GM23338 (cell line): ENCODE results near the gene RENBP. TPM values are rescaled to one million over a fixed set of nuclear protein-coding genes. Genes with fewer than 3 reads are reported as not detected.

Source experiments
- ATAC-seq: fragments of 200-7000 bp; cut with Tn5 transposase; 3 replicates; pipeline ENCODE4 v1.9.1; 2020
- DNase-seq: peaks from one replicate; pipeline ENCODE4 v3.0.0-alpha.2; 2015; ENCODE audit warnings: low spot score
- H2AFZ ChIP-seq: fragments of 200-600 bp; sonication (generic); 2 replicates; pipeline ENCODE4 v1.8.0; 2016; ENCODE audit warnings: antibody characterized with exemption, mild to moderate bottlenecking, moderate library complexity
- H3F3A ChIP-seq: fragments of 200-600 bp; sonication (generic); replicated peaks from 2 replicates; pipeline ENCODE4 v1.8.0; 2017; ENCODE audit warnings: antibody characterized with exemption, mixed run types, low read depth
- H3K27ac ChIP-seq: fragments of 200-600 bp; sonication (generic); 2 replicates; pipeline ENCODE4 v1.6.1; 2016; ENCODE audit warnings: low read depth
- H3K27me3 ChIP-seq: fragments of 200-600 bp; sonication (generic); 2 replicates; pipeline ENCODE4 v1.8.0; 2016; ENCODE audit warnings: mild to moderate bottlenecking, mixed run types, moderate library complexity; ENCODE audit not compliant: insufficient read depth
- H3K36me3 ChIP-seq: fragments of 200-600 bp; sonication (generic); 2 replicates; pipeline ENCODE4 v1.8.0; 2016; ENCODE audit warnings: mild to moderate bottlenecking; ENCODE audit not compliant: insufficient read depth
- H3K4me1 ChIP-seq: fragments of 200-600 bp; sonication (generic); 2 replicates; pipeline ENCODE4 v1.8.0; 2016; ENCODE audit warnings: mild to moderate bottlenecking, moderate library complexity; ENCODE audit not compliant: insufficient read depth
- H3K4me2 ChIP-seq: fragments of 200-600 bp; sonication (generic); 2 replicates; pipeline ENCODE4 v1.7.1; 2017; ENCODE audit warnings: mixed run types
- H3K4me3 ChIP-seq: fragments of 200-600 bp; sonication (generic); 2 replicates; pipeline ENCODE4 v1.6.1; 2016; ENCODE audit warnings: mixed run types
- H3K79me2 ChIP-seq: fragments of 200-600 bp; sonication (generic); replicated peaks from 2 replicates; pipeline ENCODE4 v1.8.0; 2017; ENCODE audit warnings: mild to moderate bottlenecking; ENCODE audit not compliant: insufficient read depth
- H3K9me2 ChIP-seq: fragments of 200-600 bp; sonication (generic); 2 replicates; pipeline ENCODE4 v1.8.0; 2017; ENCODE audit not compliant: insufficient read depth
- H4K20me1 ChIP-seq: fragments of 200-600 bp; sonication (generic); replicated peaks from 2 replicates; pipeline ENCODE4 v1.8.0; 2017; ENCODE audit warnings: mild to moderate bottlenecking; ENCODE audit not compliant: insufficient read depth
- H3K27ac Mint-ChIP-seq: 2 replicates; pipeline ENCODE4 v1.8.0; 2020; ENCODE audit warnings: inconsistent platforms, mild to moderate bottlenecking, moderate library complexity, mixed read lengths
- H3K27me3 Mint-ChIP-seq: 3 replicates; pipeline ENCODE4 v1.8.0; 2022; ENCODE audit warnings: low read depth, mild to moderate bottlenecking, moderate library complexity, mixed read lengths, inconsistent platforms; ENCODE audit not compliant: insufficient read depth, poor library complexity
- H3K36me3 Mint-ChIP-seq: 3 replicates; pipeline ENCODE4 v1.8.0; 2021; ENCODE audit warnings: low read depth, mild to moderate bottlenecking, inconsistent platforms, moderate library complexity, mixed read lengths
- H3K4me1 Mint-ChIP-seq: 3 replicates; pipeline ENCODE4 v1.8.0; 2020; ENCODE audit warnings: mild to moderate bottlenecking, inconsistent platforms, mixed read lengths
- H3K4me3 Mint-ChIP-seq: 3 replicates; pipeline ENCODE4 v1.8.0; 2021; ENCODE audit warnings: moderate library complexity, mild to moderate bottlenecking, inconsistent platforms, mixed read lengths
- H3K9me3 Mint-ChIP-seq: 3 replicates; pipeline ENCODE4 v1.8.0; 2020; ENCODE audit warnings: moderate library complexity, mild to moderate bottlenecking, inconsistent platforms, mixed read lengths
- CREB1 ChIP-seq: fragments of 250-450 bp; sonication (Bioruptor Pico); IDR thresholded peaks from 2 replicates; pipeline ENCODE4 v1.5.0; 2020; ENCODE audit warnings: low read depth, mild to moderate bottlenecking, moderate library complexity
- CTCF ChIP-seq, 2 experiments: fragments of 200-600 bp in 1 of 2; sonication (generic) in 1 of 2; conservative IDR thresholded peaks; 2 replicates each; pipeline versions ENCODE4 v1.5.1 to v1.6.1; 2016 to 2017; ENCODE audit warnings: antibody characterized with exemption in 2 of 2, low read depth in 2 of 2, mild to moderate bottlenecking in 2 of 2, moderate library complexity in 1 of 2
- ETS1 ChIP-seq: IDR thresholded peaks from 2 replicates; pipeline ENCODE4 v1.6.1; 2016; ENCODE audit warnings: antibody characterized with exemption
- EZH2 ChIP-seq: fragments of 200-600 bp; sonication (generic); IDR thresholded peaks from one replicate; pipeline ENCODE4 v1.8.0; 2017; ENCODE audit warnings: antibody characterized with exemption, mild to moderate bottlenecking, low read depth; ENCODE audit not compliant: unreplicated experiment
- EZH2phosphoT487 ChIP-seq: fragments of 200-600 bp; sonication (generic); IDR thresholded peaks from one replicate; pipeline ENCODE4 v1.8.1; 2018; ENCODE audit warnings: antibody characterized with exemption; ENCODE audit not compliant: unreplicated experiment
- JUNB ChIP-seq: IDR thresholded peaks from one replicate; pipeline ENCODE4 v1.6.1; 2016; ENCODE audit warnings: antibody characterized with exemption; ENCODE audit not compliant: unreplicated experiment
- NANOG ChIP-seq: IDR thresholded peaks from 2 replicates; pipeline ENCODE4 v1.6.1; 2016; ENCODE audit warnings: antibody characterized with exemption, borderline replicate concordance
- POLR2AphosphoS5 ChIP-seq: IDR thresholded peaks from 2 replicates; pipeline ENCODE4 v1.6.1; 2016; ENCODE audit warnings: antibody characterized with exemption, low read depth
- REST ChIP-seq: IDR thresholded peaks from one replicate; pipeline ENCODE4 v1.6.1; 2018; ENCODE audit warnings: antibody characterized with exemption; ENCODE audit not compliant: unreplicated experiment
- STAT1 ChIP-seq: IDR thresholded peaks from one replicate; pipeline ENCODE4 v1.6.1; 2016; ENCODE audit warnings: antibody characterized with exemption; ENCODE audit not compliant: unreplicated experiment
- ZNF114 ChIP-seq: fragments of 250-450 bp; sonication (Bioruptor Pico); IDR thresholded peaks from 2 replicates; pipeline ENCODE4 v1.5.0; 2020; ENCODE audit warnings: mild to moderate bottlenecking, moderate library complexity
- ZNF331 ChIP-seq: fragments of 250-450 bp; sonication (Bioruptor Pico); IDR thresholded peaks from 2 replicates; pipeline ENCODE4 v1.5.0; 2020; ENCODE audit warnings: low read depth, mild to moderate bottlenecking, moderate library complexity
- ZNF462 ChIP-seq: fragments of 250-450 bp; sonication (Bioruptor Pico); IDR thresholded peaks from 2 replicates; pipeline ENCODE4 v1.5.0; 2020; ENCODE audit warnings: mild to moderate bottlenecking, moderate library complexity
- polyA plus RNA-seq: library from polyadenylated mRNA; unstranded; fragments of >200 nt; fragmentation: Nextera tagmentation; extraction: Ambion mirVana; gene quantifications from 2 replicates; pipeline ENCODE4 v1.2.1, GENCODE V29; 2016
- total RNA-seq: library from RNA; depleted of rRNA; stranded (reverse); fragments of >200 nt; shearing (Covaris generic); gene quantifications from 2 replicates; pipeline ENCODE4 v1.2.3, GENCODE V29; 2014

The RENBP gene
- total and polyA plus RNA-seq, 2 experiments from 2014 or later = 2.0 to 10.3 TPM

GRCh38 chrX:153925739-153926551 lies 18.5 kb downstream of the RENBP start, which contains the start of gene ARHGAP4:
ARHGAP4 (minus strand) TSS chrX:153926264; CDS start chrX:153926202, 62 bp downstream.
- Mint-ChIP-seq H3K4me3 (peak within 1 kb of the TSS; percentile 89), H3K36me3 (peaks cover 6% of the 10 kb centered on the region; the same call in 2 of the 3 replicates), H3K27me3 (peaks cover 9% of the 10 kb centered on the region), H3K9me3 (no peaks in the 10 kb centered on the region; the same call in 2 of the 3 replicates), H3K4me1 (peaks cover 26% of the 10 kb centered on the region), H3K27ac (peak within 1 kb of the TSS; percentile 89)
- Histone ChIP-seq H3K27ac (no peak within 1 kb of the TSS), H3K4me1 (peaks cover 10% of the 10 kb centered on the region; the same call in 1 of the 2 replicates), H3K27me3 (no peaks in the 10 kb centered on the region), H3K4me2 (peak within 1 kb of the TSS; percentile 83), H3F3A (0 out of 2 replicates have a peak, but pooled peaks cover 5% of the 10 kb centered on the region), H2AFZ (no peak within 1 kb of the TSS), H3K36me3 (no peaks in the 10 kb centered on the region), H3K9me2 (no peaks in the 10 kb centered on the region), H4K20me1 (no peaks in the 10 kb centered on the region), H3K79me2 (no peaks in the 10 kb centered on the region), H3K4me3 (peak within 1 kb of the TSS; percentile 65)
- peak; percentile 44 for DNase-seq
- TF ChIP-seq ZNF114 (CRISPR knock-in tag) (no peak), EZH2 (no peak), ZNF462 (no peak), JUNB (no peak), POLR2AphosphoS5 (no peak; the same call in 1 of the 2 replicates), NANOG (no peak), STAT1 (no peak), CTCF (conservative IDR thresholded peaks at IDR 0.05; ENCODE audit: low read depth in 2 of 2) (no peak), ETS1 (no peak), ZNF331 (CRISPR knock-in tag) (no peak), REST (no peak), CREB1 (no peak), EZH2phosphoT487 (no peak)
- peak; percentile 4 for ATAC-seq
